Measurements from ENCODE around the gene RND3.

RND3 gene

DNA sequence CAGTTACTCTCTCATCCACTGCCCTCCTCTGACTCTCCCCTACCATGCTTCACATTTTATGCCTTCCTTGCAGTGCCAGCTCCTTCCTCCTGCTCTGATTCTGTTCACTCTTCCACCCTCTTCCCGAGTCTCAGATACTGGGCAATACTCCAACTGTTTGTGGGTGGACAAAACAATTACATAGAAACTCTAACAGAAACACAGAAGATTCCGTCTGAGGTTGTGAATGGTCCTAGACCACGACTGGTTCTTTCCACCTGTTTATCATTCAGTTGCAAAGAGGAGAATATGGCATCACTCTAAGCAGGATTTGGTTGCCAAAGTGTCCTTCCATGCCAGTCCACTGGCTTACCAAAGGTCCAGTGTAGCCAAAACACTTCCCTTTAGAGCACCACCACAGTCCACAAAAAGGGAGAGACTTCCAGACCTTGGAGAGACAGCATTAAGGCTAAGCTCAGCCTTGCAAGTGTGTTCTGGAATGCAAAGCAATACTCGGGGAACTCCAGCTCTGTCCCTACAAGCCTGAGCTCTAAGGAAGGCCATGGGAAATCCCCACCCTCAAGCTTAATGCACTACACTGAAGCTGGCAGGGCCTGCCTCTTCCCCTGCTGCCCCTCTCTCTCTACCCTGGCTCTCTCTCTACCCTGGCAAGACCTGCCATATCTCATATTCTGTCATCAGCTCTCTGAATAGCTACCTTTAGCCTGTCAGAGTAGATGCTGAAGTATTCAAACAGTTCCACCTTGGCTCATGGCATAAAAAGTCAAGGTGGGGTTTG, 33.6 kb upstream of the RND3 start:
- H3K4me3 Mint-ChIP-seq = no peak overlapping the region
- no peaks in the 10 kb centered on the region for H3K27me3 Mint-ChIP-seq (ENCODE audit: low read depth)
- TF ChIP-seq, protein P1, sequence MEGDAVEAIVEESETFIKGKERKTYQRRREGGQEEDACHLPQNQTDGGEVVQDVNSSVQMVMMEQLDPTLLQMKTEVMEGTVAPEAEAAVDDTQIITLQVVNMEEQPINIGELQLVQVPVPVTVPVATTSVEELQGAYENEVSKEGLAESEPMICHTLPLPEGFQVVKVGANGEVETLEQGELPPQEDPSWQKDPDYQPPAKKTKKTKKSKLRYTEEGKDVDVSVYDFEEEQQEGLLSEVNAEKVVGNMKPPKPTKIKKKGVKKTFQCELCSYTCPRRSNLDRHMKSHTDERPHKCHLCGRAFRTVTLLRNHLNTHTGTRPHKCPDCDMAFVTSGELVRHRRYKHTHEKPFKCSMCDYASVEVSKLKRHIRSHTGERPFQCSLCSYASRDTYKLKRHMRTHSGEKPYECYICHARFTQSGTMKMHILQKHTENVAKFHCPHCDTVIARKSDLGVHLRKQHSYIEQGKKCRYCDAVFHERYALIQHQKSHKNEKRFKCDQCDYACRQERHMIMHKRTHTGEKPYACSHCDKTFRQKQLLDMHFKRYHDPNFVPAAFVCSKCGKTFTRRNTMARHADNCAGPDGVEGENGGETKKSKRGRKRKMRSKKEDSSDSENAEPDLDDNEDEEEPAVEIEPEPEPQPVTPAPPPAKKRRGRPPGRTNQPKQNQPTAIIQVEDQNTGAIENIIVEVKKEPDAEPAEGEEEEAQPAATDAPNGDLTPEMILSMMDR (IDR thresholded peaks at IDR 0.05; ENCODE audit: unreplicated experiment in 3 of 3) = no peak
- peaks cover 8% of the 10 kb centered on the region for H3K9me3 Mint-ChIP-seq
- H3K27ac Mint-ChIP-seq = no peak overlapping the region
- H3K36me3 Mint-ChIP-seq (ENCODE audit: low read depth) = no peaks in the 10 kb centered on the region
- no peaks in the 10 kb centered on the region for H3K4me1 Mint-ChIP-seq

DNA sequence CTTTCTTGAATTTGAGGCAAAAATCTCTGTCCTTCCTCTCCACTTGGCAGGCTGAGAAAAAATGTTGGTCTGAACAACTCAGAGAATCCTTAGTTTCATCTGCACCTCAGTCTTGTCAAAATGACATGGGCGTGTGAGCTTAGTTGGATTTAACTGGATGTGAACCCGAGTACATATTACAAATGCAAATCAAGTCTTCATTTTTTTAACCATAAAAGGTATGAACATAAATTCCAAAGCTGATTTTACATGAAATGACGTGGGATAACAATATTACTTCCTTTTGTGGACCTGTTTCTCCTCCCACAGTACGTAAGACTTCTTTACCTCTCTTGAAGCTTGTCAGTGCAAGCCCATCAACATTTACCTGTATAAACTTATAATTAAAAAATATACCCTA, 32.6 kb upstream of the RND3 start:
- Mint-ChIP-seq H3K4me1 (no peaks in the 10 kb centered on the region), H3K27ac (no peak overlapping the region), H3K27me3 (ENCODE audit: low read depth) (no peaks in the 10 kb centered on the region), H3K9me3 (peaks cover 8% of the 10 kb centered on the region), H3K36me3 (ENCODE audit: low read depth) (no peaks in the 10 kb centered on the region), H3K4me3 (no peak overlapping the region)
- TF ChIP-seq, protein P1 (IDR thresholded peaks at IDR 0.05; ENCODE audit: unreplicated experiment in 3 of 3) = no peak

DNA sequence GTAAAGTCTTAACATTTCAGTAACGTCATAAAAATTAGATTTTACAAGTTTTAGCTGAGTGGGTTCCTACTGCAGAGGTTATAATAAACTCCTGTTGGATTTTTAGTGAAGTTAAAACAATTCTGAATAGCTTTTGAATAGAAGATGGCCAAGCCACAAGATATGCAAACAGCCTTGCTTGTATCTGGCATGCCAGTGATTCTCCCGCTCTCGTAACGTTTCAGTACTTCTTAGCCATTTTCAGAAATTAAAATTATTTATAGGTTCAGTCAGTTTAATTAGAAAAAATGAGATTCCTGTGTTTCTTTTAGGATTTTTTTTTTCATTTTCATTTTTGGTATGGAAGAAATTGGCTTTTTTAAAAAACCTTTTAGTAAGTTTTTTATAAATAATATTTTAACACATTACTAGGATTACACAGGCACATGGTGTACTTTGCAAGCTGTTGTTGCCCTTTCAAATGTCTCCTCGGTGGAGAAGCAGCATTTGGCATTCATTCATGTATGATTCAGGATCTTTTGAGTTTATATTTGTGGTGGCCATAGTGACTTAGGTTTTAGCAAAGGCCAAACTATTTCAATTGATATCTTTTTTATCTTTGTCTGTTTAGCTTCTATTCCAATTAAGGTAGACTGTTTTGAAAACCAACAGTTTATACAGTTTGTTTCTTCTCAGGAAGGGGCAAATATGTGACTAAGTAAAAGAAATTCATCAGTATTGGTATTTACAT, 30.6 kb upstream of the RND3 start:
- Mint-ChIP-seq H3K9me3 (peaks cover 7% of the 10 kb centered on the region), H3K27me3 (ENCODE audit: low read depth) (no peaks in the 10 kb centered on the region), H3K4me3 (no peak overlapping the region), H3K4me1 (no peaks in the 10 kb centered on the region), H3K36me3 (ENCODE audit: low read depth) (no peaks in the 10 kb centered on the region), H3K27ac (no peak overlapping the region)
- TF ChIP-seq, protein P1 (IDR thresholded peaks at IDR 0.05; ENCODE audit: unreplicated experiment in 3 of 3) = no peak

DNA sequence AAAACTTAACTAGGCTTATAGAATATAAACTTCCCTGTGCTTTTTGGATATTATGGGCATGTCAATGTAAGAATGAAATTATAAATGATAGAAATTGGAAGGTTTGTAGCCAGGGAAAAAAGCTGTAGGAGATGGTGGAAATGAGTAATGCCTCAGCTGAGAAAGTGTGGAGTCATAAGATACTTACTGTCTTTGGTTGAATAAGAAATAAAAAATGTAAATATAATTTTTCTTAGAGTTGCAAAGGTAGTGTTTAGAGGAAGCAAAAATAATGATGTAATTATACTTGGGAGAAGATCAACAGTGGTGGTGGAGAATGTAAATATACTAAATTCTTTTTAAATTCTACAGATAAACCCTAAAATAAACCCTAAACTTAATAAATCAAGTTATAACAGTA, 26.2 kb upstream of the RND3 start:
- H3K36me3 Mint-ChIP-seq (ENCODE audit: low read depth) = no peaks in the 10 kb centered on the region
- no peaks in the 10 kb centered on the region for H3K4me1 Mint-ChIP-seq
- H3K4me3 Mint-ChIP-seq = no peak overlapping the region

DNA sequence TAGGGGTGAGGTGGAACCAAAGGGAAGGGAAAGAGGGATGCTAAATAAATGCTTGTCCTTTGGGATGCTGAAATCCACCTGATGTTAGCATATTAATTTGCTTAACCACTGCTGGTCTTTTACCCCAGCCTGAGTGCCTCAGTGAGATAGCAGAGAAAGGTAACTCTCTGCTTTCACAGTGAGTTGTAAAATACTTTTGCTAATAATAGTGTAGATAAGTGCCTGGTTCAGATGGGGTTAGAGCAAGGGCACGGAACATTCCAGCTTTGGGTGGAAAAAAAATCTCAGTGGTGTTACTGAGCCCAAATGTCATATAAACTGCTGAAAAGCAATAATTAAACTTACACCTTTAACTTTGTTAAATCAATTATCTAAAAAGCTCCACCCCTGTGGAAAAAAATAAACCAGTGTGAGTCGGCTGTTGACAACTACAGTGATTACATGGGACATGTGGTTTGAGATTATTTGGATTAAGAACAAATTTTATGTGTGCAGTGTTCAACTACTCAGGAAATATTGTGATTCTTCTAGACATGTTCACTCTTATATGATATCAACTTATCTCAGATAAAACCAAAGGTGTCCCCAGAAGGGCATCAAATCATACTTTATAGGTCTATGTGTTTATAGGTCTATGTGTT, 21.1 kb upstream of the RND3 start:
- H3K27ac Mint-ChIP-seq = no peak overlapping the region
- no peaks in the 10 kb centered on the region for H3K27me3 Mint-ChIP-seq (ENCODE audit: low read depth)
- H3K4me3 Mint-ChIP-seq = no peak overlapping the region
- H3K9me3 Mint-ChIP-seq = no peaks in the 10 kb centered on the region
- H3K36me3 Mint-ChIP-seq (ENCODE audit: low read depth) = no peaks in the 10 kb centered on the region
- H3K4me1 Mint-ChIP-seq = no peaks in the 10 kb centered on the region
- TF ChIP-seq, protein P1 (IDR thresholded peaks at IDR 0.05; ENCODE audit: unreplicated experiment in 3 of 3) = no peak

More for the DNA sequence above, 26.2 kb upstream of the RND3 start:
- TF ChIP-seq, protein P1 (IDR thresholded peaks at IDR 0.05; ENCODE audit: unreplicated experiment in 3 of 3) = no peak
- Mint-ChIP-seq H3K27me3 (ENCODE audit: low read depth) (no peaks in the 10 kb centered on the region), H3K27ac (no peak overlapping the region), H3K9me3 (no peaks in the 10 kb centered on the region)
